Activated naive CD8-positive, alpha-beta T cell treated with anti-CD3 and anti-CD28 coated beads, Interleukin-2, amount 50 U/mL, for 16 hours (primary cell): ENCODE results near the gene DCAF15.
"Not testable (repeated sequence)": the region's sequence is repeated elsewhere in the genome, so short reads cannot be mapped to it uniquely, and the experiment has no call there.

ENCODE experiments used
- DNase-seq: peaks from one replicate; pipeline ENCODE4 v3.0.0-alpha.2; 2020; ENCODE audit warnings: low read depth, low spot score

Gene DCAF15

GRCh38 chr19:13959962-13960862 lies 7.9 kb downstream of the DCAF15 start:
- DNase-seq = no peak

- DNase-seq = no peak
Measured at GRCh38 chr19:13960863-13961784, 8.8 kb downstream of the DCAF15 start.

GRCh38 chr19:13961826-13962698 lies 9.8 kb downstream of the DCAF15 start:
- no peak for DNase-seq

- DNase-seq = no peak
Measured at GRCh38 chr19:13962699-13963602, 10.6 kb downstream of the DCAF15 start.

GRCh38 chr19:13963603-13964105 lies 11.3 kb downstream of the DCAF15 start:
- no peak for DNase-seq

GRCh38 chr19:13964776-13965175 lies 12.5 kb downstream of the DCAF15 start:
- no peak for DNase-seq

GRCh38 chr19:13965377-13965896 lies 13.1 kb downstream of the DCAF15 start:
- no peak for DNase-seq

GRCh38 chr19:13965926-13966683 lies 13.8 kb downstream of the DCAF15 start:
- no peak for DNase-seq

GRCh38 chr19:13966684-13967128 lies 14.4 kb downstream of the DCAF15 start:
- no peak for DNase-seq

- not testable (repeated sequence) for DNase-seq
Measured at GRCh38 chr19:13967206-13967605, 14.9 kb downstream of the DCAF15 start.

- no peak for DNase-seq
Measured at GRCh38 chr19:13968383-13968935, 16.1 kb downstream of the DCAF15 start.

- DNase-seq = no peak
Measured at GRCh38 chr19:13968999-13969398, 16.7 kb downstream of the DCAF15 start.

GRCh38 chr19:13969897-13970296 lies 17.6 kb downstream of the DCAF15 start:
- no peak for DNase-seq

GRCh38 chr19:13971868-13972267 lies 19.6 kb downstream of the DCAF15 start:
- not testable (repeated sequence) for DNase-seq

- no peak for DNase-seq
Measured at GRCh38 chr19:13972368-13973155, 20.3 kb downstream of the DCAF15 start.

- not testable (repeated sequence) for DNase-seq
Measured at GRCh38 chr19:13973479-13973878, 21.2 kb downstream of the DCAF15 start.

- peak; percentile 41 for DNase-seq
Measured at GRCh38 chr19:13974073-13974472, 21.8 kb downstream of the DCAF15 start.

- no peak for DNase-seq
Measured at GRCh38 chr19:13975870-13976269, 23.6 kb downstream of the DCAF15 start.
